ENCODE data around the gene PHF2.
"Not testable (repeated sequence)": the region's sequence is repeated elsewhere in the genome, so short reads cannot be mapped to it uniquely, and the experiment has no call there.

Gene PHF2

DNA sequence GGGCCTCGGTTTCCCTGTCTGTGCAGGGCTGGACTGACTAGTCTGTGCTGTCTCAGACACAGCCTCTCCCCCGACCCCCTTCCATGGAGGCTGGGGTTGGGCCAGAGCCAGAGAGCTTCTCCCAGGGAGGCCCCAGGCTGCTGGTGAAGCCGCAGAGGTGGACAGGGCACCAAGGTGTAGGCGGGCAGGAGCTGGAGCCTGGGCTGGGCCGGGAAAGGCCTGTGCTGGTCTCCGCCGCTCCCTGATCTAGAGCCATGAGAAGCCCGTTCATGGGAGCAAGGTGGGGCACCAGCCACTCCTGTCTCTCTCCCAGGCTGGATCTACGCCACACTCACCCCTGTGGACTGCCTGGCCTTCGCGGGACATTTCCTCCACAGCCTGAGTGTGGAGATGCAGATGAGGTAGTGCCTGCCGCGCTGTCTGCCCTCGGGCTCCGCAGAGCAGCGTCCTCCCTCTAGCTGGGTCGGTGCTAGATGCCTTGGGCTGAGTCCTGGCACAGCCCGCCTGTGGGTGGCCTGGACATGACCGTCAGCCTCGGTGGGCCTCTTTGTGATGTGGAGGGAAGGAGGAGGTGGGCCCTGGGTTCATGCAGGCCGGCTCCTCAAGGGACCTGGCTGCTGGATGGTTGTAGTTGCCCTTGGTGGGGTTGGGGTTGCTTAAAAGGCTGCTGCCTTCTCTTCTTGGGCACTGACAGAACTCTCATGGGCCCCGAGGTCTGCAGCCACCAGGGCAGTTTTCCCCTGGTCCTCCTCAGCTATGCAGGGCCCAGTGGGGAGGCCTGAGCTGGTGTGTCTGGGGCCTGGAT, 79.4 kb downstream of the PHF2 start:
- no peak for DNase-seq

DNA sequence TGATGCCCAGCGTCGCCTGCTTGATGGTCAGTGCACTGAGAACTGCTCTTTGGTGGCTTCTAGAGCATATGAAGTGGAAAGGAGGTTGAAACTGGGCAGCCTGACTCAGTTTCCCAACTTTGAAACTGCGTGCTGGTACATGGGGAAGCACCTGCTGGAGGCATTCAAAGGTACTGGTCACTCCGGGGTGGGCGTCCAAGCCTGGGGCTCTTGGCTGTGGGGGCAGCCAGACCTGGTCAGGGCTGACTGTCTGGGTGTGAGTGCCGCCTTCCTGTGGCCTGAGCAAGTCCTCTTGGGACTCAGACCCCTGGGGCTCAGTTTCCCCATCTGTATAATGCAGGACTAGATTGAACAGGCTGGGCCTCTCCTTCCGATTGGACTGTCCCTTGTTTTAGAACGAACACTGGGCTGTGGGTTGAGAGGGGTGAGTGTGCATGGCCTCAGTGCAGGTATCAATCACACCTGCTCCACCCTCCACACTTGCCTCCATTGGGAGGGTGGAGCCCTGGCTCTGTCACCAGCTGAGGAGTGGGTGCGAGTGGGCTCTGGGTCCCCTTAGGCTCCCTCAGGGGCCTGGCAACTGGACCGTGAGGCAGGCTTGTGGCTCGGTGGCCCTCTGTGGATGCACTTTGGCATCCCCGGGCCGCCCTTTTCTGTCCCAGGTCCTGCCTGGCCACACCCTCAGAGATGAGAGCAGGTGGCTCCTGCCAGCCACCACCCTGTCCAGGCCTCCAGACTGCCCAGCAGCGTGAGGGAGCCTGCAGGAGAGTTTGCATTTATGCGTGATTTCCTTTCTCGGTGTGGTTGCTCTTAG, 80.2 kb downstream of the PHF2 start:
- no peak for DNase-seq

DNA sequence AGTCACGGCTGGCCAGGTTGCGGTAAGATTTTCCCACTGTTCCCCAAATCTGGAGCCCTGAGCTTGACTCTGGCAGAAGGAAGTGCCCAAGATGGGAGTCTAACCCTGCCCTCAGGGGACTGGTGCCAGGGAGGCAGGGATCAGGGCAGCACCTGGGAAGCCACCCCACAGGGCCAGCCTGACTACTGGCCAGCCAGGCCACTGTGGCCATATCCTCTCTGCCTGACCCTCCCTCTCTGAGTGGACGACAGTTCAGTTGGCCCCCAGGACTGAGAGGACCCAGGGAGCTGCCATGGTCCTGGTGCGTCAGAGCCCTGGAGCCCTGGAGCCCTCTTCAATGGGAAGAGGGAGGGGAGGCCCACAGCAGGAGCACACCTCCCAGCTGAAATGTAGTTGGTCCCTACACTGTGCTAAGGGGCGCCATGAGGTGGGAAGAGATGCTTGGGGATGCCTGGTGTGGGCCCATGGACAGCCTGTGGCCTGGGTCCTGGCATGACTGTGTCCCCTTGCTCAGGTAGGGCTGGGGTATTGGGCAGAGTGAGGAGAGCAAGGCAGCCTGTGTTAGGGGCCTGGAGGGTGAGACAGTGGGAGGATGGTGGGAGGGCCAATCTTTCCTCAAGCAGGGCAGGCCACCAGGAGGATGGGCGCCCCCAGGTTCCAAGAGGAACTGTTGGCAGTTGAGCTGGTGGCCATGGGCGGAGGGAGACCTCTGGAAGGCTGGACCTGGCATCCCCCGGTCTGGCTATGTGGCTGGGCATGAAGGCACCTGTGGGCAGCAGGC, 81.1 kb downstream of the PHF2 start:
- DNase-seq, result no peak

DNA sequence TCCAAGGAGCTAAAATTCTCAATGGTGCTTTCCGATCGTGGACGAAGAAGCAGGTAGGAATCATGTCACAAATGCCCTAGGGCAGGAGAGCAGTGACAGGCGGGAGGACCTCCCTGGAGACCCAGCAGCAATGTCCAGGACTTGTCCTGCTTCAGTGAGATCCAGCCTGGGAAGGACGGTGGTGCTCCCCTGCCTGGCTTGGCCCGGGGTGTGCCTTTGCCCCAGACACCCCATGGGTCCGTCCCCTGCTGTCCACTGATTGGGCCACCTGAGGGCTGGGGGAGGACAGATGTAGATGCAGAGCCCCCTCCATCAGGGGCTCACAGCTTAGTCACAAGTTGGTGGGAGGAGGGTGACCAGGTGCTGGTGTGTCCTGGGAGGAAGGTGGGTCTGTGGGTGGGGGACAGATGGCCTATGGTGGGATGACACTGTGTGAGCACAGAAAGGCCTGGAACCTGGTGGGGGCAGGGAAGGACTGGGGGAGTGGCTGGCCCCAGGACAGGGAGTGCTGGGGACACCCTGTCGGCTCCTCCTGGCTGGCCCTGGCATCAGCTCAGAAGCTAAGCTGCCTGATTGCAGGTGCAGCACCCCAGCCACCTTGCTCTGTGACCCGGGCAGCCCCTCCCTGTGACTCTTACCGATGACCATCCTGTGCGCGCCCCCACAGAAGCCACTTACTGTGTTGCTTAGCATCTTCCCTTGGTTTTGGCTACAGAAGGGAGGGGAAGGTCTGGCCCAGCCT, 82.0 kb downstream of the PHF2 start:
- DNase-seq, result no peak

DNA sequence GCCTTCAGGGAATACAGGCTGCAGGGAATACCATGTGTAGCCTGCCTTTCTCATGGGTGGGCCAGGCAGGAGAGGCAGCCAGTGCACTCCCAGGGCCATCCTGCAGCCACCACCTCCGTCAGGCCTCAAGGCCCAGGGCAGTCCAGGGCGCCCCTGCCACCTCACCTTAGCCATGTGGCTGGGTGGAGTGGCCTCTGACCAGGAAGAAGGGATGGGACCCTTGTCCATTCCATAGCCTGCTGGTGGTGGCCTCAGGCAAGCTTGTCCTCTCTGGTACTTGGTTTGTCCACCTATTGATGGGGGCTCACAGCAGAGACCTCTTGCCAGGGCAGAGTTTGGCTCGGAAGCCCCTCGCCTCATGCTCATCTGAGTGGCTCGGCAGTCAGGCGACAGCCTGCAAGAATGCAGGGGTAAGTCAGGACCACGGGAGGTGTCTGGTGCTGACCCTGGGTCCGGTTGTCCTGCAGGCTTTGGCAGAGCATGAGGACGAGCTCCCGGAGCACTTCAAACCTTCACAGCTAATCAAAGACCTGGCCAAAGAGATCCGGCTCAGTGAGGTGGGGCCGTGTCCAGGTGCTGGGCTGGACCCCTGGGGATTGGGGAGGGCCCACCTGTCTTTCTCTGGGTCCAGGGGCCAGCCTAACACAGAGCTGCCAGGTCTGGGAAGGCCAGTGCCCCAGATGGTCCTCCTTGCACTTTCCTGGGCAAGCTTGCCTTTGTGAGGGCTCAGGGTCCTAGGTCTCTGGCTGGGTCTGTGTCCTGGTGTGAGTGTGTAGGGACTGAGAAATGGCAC, 82.9 kb downstream of the PHF2 start:
- DNase-seq, result no peak

DNA sequence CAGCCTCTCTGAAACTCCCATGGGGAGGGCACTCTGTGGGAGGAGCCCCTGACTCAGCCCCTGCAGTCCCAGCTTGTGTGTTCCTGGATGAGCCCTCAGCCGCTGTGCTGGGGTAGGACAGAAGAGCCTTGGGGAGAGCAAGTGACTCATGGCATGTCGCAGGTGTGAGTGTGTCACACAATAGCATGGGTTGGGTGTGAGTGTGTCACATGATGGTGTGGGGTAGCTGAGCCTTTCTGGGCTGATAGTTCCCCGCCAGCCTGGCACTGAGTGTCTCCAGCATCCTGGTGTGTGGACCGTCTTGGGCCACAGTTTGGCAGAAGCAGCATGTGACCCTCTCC, 83.4 kb downstream of the PHF2 start:
- DNase-seq, result no peak

DNA sequence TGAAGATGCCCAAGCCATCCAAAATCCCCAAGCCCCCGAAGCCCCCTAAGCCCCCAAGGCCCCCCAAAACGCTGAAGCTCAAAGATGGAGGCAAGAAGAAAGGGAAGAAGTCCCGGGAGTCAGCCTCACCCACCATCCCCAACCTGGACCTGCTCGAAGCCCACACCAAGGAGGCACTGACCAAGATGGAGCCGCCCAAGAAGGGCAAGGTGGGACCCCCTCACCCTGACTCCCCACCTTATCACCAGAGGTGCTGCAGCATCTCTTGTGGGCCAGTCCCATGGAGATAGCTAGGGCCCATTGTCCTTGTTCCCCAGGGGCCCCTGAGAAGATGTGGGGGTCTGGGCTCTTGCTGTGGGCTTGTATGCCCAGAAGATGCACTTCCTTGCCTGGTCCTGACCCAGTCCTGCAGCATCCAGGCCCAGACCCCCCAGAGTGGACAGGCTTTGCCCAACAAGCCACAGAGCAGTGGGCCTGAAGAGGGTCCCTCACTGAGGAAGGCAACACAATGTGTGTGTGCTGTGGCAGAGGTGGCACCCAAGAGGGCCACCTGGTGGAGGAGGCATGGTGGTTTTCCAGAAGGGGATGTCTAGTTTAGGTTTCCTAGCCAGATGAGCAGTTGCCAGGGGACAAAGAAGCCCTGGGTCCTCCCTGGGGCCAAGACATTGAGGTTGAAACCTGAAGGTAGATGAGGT, 84.1 kb downstream of the PHF2 start:
- DNase-seq, result no peak

DNA sequence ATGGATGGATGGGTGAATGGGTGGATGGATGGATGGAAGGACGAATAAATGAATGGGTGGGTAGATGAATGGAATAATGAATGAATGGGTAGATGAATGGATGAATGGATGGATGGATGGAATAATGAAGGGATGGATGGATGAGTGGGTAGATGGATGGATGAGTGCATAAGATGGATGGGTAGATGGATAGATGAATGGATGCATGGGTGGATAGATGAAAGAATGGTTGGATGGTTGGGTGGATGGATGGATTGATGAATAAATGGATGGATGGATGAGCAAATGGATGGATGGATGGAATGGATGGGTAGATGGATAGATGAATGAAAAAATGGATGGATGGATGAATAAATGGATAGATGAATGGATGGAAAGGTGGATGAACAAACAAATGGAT, 85.2 kb downstream of the PHF2 start:
- no peak for DNase-seq

DNA sequence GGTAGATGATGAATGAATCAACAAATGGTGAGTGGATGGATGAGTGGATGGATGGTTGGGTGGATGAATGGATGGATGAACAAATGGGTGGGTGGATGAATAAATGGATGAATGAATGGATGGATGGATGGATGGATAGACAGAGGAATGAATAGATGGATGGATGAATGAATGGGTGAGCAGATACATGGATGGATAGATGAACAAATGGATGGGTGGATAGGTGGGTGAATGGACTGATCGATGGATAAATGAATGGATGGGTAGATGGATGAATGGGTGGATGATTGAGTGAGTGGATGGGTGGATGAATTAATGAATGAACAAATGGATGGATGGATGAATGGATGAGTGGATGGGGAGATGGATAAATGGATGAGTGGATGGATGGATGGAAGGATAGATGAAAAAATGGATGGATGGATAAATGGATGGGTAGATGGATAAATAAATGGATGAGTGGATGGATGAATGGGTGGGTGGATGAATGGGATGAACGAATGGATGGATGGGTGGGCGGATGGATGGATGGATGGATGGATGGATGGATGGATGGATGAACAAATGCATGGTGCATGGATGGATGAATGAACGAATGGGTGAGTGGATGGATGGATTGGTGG, 85.7 kb downstream of the PHF2 start:
- DNase-seq, result no peak

DNA sequence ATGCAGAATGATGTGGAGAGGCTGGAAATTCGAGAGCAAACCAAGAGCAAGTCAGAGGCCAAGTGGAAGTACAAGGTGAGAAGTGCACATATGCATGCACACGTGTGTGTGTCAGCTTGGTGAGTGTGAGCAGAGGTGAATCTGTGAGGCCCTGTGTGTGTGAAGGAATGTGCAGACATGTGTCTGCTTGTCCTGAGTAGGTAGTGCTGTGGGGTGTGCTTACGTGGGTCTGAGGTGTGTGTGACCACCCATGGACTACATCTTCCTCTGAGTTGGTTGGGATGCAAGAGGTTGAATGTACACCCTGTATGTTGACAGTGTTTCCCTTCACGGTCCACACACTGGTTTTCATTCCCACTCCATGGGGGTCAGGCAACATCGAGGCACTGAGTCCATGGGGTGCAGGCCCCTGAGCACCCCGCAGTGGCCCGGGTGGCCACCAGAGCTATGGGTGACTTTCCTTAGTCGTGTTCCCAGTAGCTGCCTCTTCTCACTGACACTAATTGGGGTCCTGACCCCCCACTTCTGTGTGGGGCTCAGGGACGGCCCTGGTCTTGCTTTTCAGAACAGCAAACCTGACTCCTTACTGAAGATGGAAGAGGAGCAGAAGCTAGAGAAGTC, 86.7 kb downstream of the PHF2 start:
- DNase-seq, result no peak

DNA sequence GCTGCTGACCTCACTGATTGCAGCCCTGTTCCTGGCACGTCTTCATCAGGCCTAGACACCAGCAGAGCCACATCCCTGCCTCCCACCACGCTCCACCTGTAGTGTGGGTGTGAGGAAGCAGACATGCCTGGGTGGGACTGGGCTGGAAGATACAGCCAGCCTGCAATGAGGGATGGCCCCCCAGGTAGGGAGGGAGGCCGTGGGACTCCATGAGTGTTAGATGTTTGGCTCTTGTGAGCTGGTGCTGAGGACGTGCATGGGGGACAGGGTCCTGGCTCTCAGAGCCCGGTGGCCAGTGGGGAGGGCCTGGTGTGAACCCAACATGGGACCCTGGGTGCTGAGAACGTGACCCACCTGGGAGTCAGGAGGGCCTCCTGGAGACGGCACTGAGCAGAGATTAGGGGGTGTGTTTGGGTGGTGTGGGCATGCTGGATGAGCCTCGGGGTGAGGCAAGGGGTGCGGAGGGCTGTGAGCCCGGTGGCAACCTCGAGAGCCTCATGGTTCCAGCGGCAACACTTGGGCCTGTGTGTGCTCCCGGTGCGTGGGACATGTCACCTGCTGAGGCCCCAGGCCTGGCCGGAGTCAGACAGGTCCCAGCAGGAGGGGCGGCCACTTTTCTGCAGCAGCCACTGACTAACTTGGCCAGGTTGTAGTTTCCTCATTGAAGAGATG, 87.6 kb downstream of the PHF2 start:
- DNase-seq, result no peak

DNA sequence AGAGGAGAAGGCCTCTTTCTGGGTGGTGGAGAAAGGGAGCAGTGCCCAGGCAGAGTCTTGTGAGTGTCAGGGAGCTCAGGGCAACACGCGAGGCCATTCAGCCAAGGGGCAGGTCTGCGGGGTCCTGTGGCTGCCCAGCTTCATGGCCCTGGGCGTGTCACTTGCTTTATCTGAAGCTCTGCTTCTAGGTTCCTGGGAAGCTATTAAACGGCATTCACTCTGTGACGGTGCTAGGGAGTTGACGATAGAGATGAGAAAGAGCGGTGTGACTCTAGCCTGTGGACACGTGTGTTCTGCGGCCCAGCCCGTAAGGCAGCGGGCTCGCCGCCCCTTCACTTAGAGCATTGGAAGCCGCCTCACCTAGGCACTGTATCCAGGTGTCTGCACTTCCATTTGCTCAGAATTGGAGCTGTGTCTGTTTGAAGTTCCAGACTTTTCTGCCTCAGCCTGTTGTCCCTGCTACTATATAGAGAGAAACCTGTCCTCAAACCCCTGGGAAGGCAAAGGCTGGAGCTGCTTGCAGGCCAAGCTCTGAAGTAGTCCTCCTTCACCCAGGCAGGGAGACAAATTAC, 88.3 kb downstream of the PHF2 start:
- DNase-seq, result no peak

DNA sequence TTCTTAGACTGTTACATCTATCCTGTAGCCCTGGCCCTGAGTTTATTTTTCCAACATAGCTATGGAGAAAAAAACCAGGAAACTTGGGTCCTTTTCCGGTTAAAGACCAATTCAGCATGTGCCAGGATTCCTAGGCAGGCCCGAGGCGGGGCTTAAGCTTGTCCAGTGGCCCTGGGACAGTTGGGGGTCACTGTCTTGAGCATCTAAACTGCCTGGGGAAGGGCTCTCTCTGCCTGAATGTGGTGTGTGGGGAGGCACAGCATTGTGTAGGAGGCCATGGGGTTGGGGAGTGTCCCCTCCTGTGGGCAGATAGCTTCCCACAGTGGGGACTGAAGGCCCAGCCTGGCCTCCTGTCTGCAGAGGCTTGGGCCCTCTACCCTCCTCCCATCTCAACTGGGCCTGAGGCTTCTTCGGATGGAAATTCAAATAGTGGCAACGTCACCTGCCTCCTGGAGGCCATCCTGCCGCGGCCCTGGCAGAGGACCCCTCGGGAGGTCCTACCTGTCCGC, 88.8 kb downstream of the PHF2 start:
- no peak for DNase-seq

DNA sequence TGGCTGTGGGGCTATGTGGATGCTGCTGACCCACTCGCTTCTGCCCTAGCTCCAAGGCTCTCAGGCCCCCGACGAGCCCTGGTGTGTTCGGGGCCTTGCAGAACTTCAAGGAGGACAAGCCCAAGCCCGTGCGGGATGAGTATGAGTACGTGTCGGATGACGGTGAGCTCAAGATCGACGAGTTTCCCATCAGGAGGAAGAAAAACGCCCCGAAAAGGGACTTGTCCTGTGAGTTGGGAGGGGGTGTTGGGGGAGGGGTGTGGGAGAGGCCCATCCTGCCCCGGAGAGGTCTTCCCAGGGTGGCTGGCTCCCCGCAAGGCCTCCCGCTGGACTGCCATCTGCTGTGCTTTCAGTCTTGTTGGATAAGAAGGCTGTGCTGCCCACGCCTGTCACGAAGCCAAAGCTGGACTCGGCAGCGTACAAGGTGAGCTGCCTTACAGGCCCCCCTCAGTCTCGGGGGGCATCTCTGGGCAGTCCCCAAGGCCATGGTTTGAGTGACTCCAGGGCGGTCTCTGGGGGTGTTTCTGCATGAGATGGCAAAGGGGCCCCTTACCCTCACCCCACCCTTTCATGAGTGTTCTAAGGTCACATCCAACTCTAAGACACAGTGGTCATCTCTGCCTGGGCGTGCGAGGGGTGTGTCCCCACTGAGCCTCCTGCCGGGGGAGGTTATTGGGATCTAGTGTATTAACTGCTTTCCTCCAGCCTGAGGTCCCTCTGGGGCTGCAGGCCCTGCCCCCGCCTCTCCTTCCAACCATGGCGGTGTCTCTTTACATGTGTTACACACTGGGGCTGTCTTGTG, 89.5 kb downstream of the PHF2 start:
- DNase-seq, result no peak

DNA sequence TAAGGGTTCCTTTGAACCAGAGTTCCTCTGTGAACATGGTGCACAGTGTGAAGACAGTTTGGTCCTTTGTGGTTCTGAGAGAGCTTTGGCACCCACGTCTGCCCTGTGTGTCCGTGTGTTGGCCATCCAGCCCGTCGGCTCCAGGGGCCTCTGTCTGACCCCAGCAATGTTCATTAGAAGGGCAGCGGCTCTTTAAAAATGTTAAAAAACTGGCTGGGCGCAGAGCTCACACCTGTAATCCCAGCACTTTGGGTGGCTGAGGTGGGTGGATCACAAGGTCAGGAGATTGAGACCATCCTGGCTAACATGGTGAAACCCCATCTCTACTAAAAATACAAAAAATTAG, 90.0 kb downstream of the PHF2 start:
- not testable (repeated sequence) for DNase-seq

DNA sequence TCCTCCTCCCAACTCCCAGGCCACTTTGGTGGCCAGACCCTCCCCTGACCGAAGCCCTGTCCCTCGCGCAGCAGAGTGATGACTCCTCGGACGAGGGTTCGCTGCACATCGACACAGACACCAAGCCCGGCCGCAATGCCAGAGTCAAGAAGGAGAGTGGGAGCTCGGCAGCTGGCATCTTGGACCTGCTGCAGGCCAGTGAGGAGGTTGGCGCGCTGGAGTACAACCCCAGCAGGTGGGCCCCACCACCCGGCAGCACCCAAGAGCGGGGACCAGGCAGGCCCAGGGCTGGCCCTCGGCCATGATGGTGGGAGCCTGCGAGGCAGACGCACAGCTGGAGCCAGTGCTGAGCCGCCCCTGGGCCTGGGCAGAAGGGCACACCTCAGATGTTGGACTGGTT, 90.6 kb downstream of the PHF2 start:
- no peak for DNase-seq

DNA sequence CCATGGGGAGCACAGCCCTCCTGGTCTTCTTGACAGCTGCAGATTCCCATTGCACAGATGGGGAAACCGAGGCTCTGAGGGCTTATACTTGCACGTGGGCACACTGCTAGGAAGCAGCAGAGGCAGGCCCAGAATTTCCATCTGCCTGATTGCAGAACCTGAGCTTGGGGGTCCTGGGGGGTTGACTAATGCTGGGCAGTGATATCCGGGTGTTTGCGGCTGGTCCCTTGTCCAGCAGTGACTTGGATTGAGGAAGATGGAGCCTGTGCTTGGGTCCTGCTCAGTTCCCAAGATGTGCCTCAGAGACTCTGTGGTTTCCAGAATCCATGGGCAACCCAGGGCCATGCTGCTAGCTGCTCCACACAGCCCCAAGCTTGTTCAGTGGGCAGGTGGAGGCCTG, 91.2 kb downstream of the PHF2 start:
- no peak for DNase-seq

DNA sequence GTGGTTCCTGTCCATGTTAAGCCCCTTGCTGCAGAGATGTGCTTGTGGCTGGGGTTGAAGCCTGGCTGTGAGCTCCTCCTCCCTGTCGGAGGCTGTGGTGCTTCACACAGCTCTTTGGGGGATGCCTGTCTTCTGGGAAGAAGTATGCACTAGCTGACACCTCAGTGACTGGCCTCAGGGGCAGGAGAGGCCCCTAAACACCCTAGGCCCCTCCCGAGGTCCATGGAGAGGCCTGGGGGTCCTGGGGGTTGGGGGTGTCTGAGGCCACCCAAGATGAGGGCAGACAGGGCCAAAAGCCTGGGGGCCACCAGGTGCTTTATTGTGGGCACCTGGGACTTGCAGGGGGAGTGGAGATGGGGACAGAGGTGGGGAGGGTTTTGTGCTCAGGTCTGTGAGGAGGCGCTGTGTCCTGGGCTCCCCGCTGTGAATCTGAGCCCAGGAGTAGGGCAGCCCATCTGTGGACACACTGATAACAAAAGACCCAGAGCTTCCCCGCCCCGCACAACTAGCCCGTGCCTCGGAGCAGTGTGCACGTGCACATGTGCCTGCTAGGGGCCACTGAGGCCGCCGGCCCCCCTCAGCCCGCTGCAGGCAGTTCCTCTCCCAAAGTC, 92.0 kb downstream of the PHF2 start:
- no peak for DNase-seq

Data from hematopoietic multipotent progenitor cell treated with erythropoietin and hydrocortisone succinate and interleukin-3 and kit ligand, for 6 days (in vitro differentiated cells).